Retinal pigment epithelial cell (primary cell): ENCODE data around the gene FSTL4.

Source experiments
- DNase-seq: peaks from one replicate; pipeline ENCODE4 v3.0.0-alpha.2; 2010; ENCODE audit warnings: low read depth
- H3K4me3 ChIP-seq: 2 replicates; pipeline ENCODE4 v1.5.1; 2011; ENCODE audit warnings: mild to moderate bottlenecking, low read length, control low read depth, moderate library complexity
- TF ChIP-seq, protein P1 (sequence below): conservative IDR thresholded peaks from 2 replicates; pipeline ENCODE4 v1.5.1; 2011; ENCODE audit warnings: low read depth, low read length, control low read depth, inconsistent platforms

FSTL4 gene

DNA sequence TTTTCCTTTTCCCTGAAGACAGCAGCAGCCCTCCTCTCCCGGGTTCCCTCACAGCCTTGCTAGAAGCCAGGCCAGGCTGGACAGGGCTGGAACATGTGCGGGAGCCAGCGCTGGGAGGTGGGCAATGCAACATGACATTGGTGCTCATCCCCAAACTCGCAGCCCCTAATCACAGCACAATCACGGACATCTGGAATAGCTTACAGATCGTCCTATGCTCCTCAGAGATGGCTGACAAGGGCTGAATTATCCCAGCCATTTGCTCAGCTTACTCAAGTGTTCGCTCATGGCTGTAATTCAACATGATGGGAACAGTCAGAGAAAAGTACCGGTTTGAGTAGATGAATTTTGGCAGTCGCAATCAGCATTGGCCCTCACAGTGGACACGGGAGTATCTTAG, 49.8 kb downstream of the FSTL4 start:
- no peak for DNase-seq
- TF ChIP-seq, protein P1, sequence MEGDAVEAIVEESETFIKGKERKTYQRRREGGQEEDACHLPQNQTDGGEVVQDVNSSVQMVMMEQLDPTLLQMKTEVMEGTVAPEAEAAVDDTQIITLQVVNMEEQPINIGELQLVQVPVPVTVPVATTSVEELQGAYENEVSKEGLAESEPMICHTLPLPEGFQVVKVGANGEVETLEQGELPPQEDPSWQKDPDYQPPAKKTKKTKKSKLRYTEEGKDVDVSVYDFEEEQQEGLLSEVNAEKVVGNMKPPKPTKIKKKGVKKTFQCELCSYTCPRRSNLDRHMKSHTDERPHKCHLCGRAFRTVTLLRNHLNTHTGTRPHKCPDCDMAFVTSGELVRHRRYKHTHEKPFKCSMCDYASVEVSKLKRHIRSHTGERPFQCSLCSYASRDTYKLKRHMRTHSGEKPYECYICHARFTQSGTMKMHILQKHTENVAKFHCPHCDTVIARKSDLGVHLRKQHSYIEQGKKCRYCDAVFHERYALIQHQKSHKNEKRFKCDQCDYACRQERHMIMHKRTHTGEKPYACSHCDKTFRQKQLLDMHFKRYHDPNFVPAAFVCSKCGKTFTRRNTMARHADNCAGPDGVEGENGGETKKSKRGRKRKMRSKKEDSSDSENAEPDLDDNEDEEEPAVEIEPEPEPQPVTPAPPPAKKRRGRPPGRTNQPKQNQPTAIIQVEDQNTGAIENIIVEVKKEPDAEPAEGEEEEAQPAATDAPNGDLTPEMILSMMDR: no peak
- no peak overlapping the region for H3K4me3 ChIP-seq

DNA sequence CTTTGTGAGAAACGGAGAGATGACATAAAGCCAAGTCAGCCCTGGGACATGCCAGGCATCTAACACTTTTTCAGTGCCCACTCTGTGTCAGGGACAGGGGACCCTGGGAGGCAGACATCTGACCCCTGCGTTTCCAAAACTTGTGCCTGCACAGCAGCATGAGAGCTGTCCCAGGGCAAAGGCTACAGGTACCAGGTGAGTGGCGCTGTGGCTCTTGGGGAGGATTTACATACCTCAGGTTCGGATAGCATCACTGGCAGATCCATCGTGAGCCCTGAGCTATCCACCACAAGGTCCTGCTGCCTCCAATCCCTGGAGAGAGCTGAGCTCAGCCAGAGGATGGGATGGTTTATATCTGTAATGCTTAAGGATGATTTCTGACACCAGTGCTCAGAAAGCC, 52.4 kb downstream of the FSTL4 start:
- TF ChIP-seq, protein P1: no peak
- H3K4me3 ChIP-seq: no peak overlapping the region
- no peak for DNase-seq

DNA sequence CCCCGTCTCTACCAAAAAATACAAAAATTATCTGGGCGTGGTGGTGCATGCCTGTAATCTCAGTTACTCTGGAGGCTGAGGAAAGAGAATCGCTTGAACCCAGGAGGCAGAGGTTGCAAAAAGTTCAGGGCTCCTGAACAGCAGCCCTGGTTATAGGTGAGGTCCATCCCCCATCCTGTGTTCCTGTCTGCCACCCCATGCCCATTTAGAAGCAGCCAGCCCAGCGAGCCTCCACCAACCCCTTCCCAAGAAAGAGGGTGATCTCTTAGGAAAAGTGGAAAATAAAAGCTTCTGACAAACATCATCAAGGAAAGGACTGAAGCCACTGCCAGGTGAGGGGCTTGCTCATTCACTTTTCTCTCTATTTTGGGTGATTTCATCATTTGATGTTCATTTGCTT, 55.8 kb downstream of the FSTL4 start:
- H3K4me3 ChIP-seq: no peak overlapping the region
- TF ChIP-seq, protein P1: no peak
- no peak for DNase-seq

DNA sequence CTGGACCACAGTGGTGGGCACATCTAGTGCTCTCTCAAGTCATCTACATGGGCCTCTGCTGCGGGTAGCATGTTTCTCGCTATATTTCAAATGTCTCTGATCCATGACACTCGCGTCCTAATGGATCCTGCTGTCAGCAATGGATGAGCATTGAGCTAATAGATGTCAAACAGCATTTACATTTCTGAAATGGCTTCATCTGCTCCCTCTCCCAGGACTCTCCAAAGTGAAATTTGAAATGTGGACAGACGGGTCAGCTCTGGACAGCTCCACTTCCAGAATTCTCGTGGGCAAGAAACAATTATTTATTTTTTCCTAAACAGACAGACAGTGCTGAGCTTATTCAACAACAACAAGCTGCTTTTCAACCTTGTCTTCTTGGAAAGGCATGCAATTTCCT, 58.1 kb downstream of the FSTL4 start:
- TF ChIP-seq, protein P1: no peak
- DNase-seq: no peak

DNA sequence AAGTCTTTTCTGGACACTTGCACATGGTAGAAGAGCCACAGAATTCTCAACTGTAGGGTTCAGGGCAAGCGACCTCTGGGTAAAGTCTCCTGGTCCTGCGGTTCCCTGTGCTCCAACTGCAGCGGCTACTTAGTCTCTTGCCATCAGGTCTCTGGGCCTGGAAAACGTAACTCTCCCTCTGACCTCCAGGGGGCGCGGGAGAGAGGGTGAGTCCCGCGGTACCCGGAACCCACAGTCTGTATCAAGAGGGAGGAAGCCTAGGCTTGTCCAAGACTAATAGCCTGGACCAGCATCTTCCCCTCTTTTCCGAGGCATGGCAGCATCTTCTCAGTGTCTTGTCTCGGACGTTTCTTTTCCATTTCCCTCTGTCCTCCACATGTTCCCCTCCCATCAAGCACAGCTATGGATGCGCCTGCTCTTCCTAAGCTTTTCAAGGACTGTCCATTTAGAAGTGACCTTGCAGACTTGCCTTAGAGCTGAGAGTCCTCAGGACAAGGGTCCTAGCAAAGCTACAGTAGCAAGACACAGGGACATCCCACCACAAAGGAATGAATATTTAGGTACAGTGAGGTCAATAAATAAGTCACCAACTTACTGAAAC, 59.3 kb downstream of the FSTL4 start:
- no peak for DNase-seq
- TF ChIP-seq, protein P1: peak; percentile 73
- no peak overlapping the region for H3K4me3 ChIP-seq

More for the DNA sequence above, 58.1 kb downstream of the FSTL4 start:
- no peak overlapping the region for H3K4me3 ChIP-seq

DNA sequence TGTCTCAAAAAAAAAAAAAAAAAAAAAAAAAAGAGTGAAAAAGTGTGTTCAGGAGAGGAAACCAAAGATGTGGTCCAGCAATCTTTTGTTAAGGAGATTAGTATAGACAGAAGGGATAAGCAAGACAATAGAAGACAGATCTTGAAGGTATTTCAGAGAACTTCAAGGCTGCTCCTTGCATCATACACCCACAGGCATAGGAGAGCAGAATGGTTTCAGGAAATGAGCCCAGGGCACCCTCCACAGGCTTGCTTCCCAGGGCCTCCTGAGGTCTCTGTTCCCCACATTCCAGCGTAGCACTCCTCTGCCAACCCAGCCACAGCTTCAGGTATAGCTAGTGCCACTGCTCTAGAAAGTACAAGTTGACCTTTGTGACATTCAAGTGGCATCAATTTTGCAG, 65.8 kb downstream of the FSTL4 start:
- no peak overlapping the region for H3K4me3 ChIP-seq
- no peak for DNase-seq
- TF ChIP-seq, protein P1: no peak

DNA sequence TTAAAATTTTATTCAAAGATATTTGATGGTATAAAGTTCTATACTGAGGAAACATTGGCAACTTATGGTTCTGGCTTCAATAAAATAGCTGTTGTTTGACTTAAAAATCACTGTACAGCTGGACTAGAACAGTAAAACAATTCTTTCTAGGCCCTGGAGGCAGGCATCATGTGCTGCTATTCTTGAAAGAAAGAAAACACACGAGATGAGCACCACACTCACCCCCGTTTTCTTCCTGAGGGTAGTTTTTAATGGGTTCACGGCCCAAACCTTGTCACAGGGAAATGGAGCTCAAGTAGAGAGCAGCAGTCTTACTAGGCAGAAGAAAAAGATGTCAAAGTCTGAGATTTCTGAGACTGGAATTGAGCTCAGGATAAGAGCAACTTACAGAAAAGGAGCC, 68.0 kb downstream of the FSTL4 start:
- no peak overlapping the region for H3K4me3 ChIP-seq
- TF ChIP-seq, protein P1: no peak
- no peak for DNase-seq
